Measurements from ENCODE around the gene FBXW4.
"Not testable (repeated sequence)": the region's sequence is repeated elsewhere in the genome, so short reads cannot be mapped to it uniquely, and the experiment has no call there.

FBXW4 gene

GRCh38 chr10:101653536-101653935, 41.4 kb downstream of the FBXW4 start:
- DNase-seq: no peak

- DNase-seq: no peak
Measured at GRCh38 chr10:101651336-101651735, 43.6 kb downstream of the FBXW4 start.

GRCh38 chr10:101650863-101651262, 44.1 kb downstream of the FBXW4 start:
- DNase-seq: no peak

GRCh38 chr10:101649525-101650085, 45.4 kb downstream of the FBXW4 start:
- no peak for DNase-seq

DNA sequence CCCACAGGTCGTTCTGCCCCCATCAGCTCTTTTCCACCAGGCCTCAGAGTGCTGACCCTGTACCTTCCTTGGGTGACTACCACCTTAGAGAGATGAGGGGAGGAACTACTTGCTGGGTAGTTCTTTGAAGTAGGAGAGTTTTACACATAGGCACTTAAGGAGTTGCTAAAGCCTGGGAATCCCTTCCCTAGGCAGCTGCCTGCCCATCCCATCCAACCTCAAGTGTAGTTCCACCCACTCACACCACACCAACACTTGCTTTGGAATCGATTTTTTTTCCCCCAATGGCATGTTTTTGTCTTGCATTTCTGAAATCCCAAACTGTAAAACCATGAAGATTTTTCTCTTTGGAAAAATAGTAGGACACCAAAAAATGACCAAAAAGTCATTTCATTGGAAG, 47.7 kb downstream of the FBXW4 start:
- DNase-seq: no peak

GRCh38 chr10:101646364-101646763, 48.6 kb downstream of the FBXW4 start:
- no peak for DNase-seq

GRCh38 chr10:101645659-101646058, 49.3 kb downstream of the FBXW4 start:
- DNase-seq: no peak

DNA sequence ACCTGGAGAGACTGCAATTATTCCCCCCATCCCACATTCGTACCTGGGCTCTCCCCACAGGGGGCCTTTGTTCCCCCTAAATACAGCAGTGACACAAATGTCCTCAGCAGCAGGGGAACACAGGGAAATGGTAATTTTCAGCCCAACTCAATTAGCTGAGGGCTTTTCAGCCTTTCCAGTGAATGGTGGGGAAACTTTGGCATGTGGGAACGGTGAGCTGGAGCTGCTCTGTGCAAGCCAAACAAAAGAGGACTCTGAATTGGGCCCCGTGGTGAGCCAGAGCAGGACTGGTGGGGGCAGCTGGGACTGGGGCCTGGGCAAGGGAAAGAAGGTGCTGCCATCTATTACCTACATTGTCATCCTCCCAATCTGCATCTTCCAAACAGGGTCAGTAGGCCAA, 51.0 kb downstream of the FBXW4 start:
- DNase-seq: no peak

- no peak for DNase-seq
Measured at GRCh38 chr10:101643546-101643945, 51.4 kb downstream of the FBXW4 start.

DNA sequence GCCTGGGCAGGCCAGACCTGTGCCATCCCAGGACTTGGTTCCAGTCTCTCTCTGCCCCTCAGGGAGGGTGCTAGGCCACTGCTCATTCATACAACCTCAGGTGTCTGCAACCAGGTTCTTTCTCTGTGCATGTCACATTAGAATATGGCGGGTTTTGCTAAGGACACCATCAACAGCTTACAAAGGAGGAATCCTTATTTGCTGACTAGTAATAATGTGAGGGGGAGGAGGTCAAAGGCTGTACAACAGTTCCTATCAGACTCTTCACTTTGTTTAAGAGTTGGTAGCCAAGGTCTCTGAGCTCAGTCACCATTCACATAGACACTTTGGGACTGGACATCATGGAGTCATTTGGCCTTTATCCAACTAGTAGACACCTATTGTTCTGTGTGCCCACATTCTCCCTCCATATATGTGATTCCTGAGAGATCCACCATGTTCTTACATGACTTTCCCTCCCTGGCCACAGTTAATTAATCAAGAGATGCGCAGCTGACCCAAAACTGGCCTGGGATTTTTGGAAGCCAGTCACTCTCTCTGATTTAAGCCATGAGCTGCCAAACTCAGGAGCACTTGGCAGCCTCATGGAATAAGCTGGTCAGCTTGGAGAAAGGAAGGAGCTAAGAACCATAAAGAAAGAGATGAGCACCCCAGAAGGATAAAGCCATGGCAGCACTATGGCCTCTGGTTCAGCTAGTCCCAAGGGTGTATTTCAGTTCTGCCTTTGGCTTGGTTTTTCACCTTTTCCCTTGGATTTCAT, 55.6 kb downstream of the FBXW4 start:
- DNase-seq: no peak

DNA sequence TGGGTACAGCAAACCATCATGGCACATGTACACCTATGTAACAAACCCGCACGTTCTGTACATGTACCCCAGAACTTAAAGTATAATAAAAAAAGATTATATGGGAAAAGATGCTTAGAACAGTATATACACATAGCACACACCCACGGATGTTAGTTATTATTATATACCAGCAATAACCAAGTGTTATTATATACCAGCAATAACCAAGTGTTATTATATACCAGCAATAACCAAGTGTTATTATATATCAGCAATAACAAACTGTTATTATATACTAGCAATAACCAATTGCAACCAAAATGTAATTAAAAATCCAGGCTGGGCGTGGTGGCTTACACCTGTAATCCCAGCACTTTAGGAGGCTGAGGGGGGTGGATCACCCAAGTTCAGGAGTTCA, 61.5 kb downstream of the FBXW4 start:
- DNase-seq: not testable (repeated sequence)

DNA sequence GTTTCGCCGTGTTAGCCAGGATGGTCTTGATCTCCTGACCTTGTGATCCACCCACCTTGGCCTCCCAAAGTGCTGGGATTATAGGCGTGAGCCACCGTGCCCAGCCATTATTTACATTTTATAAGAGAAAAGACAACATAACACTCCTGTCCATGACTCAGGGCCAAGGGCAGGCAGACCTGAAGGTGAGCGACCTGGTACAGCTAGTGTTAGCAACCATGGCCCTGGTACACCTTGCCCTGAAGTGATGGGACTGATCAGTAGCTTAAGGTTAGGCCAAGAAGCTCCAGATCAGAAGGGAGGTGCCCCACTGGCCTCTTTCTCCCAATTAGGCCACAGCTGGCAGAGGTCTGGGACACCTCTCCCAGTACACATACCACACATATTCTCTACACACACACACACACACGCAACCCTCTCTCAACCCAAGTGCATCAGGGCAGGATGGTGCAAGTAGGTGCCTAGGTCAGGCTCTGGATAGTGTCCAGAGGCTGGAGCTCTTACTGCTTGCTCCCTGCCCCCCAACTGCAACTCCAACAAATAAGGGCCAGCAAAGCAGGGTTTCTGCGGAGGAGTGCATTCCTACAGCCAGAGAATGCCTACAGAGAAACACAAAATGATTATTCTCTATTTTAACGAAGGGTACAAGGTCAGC, 63.0 kb downstream of the FBXW4 start:
- DNase-seq: no peak

- DNase-seq: no peak
Measured at GRCh38 chr10:101630633-101630920, 64.4 kb downstream of the FBXW4 start.

DNA sequence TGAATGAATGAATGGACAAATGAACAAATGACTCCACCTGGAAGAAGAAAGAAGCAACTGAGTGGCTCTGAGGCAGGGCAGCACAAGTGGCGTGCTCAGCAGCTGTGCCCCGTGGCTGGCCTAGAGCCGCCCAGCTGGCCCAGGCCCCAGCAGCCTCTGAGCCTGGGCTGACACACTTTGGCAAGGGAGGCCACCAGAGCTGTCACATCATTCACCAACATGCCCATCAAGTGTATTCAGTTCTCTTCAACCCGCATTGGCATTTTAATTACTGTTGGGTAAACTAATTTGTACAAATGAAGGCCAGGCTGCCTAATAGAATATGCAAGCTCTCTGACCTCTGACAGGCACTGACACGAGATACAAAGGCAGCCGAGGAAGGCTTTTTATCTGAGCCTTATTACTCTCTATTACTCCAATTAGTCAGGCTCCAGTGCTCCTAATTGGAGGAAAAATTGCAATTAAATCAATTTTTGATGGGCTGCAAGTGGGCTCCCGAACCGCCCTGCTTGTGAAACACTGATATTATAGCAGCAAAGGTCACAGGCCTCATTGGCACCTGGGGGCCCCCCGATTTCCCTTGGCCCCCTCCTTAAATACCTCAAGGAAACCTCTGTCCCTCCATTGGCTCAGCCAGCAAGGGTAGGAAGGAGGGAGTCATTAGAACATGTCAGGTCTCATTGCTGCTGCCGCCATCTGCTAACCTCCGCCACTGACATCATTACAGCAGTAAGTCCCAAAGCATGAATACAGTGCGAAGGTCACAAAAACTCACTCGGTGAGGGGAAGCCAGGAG, 64.9 kb downstream of the FBXW4 start:
- DNase-seq: no peak

- no peak for DNase-seq
Measured at GRCh38 chr10:101625821-101626412, 69.1 kb downstream of the FBXW4 start.

DNA sequence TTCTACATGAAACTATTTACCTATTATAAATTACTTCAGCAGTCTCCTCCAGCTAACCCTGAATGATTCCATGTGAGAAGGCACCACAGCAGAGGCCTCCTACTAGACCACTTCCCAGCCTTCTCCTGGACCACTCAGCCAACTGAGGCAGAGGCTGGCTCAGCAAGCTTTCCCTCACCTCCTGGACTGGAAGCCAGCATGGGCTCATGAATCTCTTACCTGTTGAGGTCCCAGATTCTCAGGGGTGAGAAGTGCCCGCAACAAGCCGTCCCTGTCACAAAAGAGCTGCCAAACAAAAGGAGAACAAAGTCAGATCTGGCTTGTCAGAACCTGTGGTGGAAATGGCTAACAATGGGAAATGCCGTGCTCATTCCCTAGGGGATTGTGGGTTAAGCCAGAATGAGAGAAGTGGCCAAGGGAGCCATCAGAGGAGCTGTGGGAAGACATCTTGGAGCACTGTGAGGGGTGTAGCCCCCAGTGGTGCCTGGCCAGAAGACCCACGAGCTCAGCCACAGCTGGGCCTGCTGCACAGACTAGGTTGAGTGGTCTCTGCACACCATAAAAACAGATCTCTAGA, 70.4 kb downstream of the FBXW4 start:
- DNase-seq: no peak

GRCh38 chr10:101623528-101623927, 71.4 kb downstream of the FBXW4 start:
- no peak for DNase-seq

DNA sequence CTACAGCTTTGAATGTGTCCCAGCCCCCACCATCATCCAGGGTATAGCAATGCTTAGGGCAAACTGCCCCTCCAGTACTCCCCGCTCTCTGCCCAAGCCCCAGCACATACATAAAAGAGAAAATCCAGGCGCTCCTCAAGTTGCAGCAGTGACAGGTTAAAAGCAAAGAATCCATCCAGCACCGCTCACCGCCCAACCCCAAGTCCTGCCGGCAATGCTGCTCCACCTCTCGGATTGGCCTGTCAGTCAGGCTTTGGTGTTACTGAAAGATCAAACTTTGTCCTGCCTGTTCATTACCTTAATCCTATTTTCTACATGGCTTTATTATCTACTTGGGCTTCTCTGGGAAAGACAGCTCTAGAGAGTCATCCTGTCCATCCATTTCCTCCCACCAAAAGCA, 75.0 kb downstream of the FBXW4 start:
- DNase-seq: no peak

GRCh38 chr10:101618871-101619270, 76.1 kb downstream of the FBXW4 start:
- DNase-seq: no peak

DNA sequence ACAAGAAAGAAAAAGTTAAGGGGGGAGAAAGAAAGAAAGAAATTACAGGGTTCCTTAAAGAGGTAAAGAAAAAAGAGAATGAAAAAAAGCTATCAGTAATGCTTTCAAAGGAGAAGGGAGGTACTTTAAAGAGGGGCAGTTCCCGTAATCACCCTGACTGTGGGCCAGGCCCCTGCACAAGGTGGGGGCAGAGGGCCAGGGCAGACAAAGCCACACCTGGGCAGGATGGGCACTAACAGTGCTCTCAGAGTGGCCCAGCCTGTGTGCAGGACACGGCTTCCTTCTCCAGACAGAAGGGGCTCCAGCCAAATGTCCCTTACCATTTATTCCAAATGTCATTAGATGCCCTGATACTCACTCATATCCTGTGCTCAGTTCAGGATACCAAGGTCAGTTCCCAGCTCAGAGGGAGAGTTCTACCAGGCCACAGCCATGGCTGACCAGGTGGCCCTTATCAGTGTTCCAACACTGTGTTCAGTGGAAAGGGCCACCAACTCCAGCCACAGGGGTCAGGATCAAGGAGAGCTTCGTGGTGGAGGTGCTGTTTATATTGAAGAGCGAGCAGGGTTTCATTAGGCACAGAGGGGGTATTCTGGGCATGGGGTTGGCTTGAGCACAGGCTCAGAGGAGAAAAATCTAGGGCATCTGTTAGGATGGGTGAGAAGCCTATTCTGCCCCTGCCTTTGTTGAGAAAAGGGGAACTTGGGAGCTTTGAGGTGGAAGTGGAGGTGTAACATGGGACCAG, 77.0 kb downstream of the FBXW4 start:
- DNase-seq: no peak

DNA sequence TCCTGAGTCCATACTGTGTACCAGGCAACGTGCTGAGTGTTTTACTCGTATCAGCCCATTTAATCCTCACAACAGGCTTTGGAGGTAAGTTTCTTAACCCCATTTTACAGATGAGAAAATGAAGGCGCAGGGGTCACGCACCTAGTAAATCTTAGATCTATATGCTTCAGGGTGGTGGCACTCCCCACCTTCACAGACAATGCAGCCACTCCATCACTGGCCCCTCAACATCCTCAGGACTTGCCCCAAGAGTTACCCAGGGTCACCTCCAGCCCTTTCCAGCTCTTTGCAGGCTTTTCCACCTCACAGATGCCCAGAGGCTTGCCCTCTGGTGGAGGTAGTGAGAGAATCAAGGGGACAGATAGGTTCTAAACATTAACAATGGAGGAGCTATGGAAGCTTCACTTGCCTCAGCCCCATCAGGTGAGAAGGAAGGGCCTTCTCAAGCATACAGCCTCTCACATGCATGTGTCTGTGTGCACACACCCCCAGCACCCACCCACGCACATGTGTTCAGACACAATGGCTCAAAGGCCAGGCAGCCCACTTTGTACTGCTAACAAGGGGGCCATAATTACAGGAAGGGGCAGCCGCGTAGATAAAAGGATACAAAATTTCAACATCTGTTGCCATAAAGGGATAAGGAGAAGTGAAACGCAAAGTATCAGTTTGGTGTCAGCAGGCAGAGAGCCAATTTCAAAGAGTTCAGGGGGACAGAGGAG, 77.7 kb downstream of the FBXW4 start:
- no peak for DNase-seq

Data from CD4-positive, alpha-beta T cell treated with Interleukin-17A for 1 hour (primary cell).